ENCODE data around the gene SYTL1.

GRCh38 chr1:27303509-27303908 is 38.3 kb upstream of the SYTL1 start:
- TF ChIP-seq, protein P1, sequence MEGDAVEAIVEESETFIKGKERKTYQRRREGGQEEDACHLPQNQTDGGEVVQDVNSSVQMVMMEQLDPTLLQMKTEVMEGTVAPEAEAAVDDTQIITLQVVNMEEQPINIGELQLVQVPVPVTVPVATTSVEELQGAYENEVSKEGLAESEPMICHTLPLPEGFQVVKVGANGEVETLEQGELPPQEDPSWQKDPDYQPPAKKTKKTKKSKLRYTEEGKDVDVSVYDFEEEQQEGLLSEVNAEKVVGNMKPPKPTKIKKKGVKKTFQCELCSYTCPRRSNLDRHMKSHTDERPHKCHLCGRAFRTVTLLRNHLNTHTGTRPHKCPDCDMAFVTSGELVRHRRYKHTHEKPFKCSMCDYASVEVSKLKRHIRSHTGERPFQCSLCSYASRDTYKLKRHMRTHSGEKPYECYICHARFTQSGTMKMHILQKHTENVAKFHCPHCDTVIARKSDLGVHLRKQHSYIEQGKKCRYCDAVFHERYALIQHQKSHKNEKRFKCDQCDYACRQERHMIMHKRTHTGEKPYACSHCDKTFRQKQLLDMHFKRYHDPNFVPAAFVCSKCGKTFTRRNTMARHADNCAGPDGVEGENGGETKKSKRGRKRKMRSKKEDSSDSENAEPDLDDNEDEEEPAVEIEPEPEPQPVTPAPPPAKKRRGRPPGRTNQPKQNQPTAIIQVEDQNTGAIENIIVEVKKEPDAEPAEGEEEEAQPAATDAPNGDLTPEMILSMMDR (IDR thresholded peaks at IDR 0.05), result no peak
- no peak for TF ChIP-seq POLR2A (IDR thresholded peaks at IDR 0.05)
